Activated CD8-positive, alpha-beta memory T cell treated with anti-CD3 and anti-CD28 coated beads for 1 hour (primary cell): ENCODE measurements around the gene FITM1.
A peak's percentile ranks its signal among the peaks of the same experiment; 100 is the strongest.

ENCODE experiments used
- DNase-seq, 2 donors: peaks; one replicate each; pipeline ENCODE4 v3.0.0-alpha.2; 2020; ENCODE audit warnings: low read depth in 1 of 2; ENCODE audit errors: extremely low read depth in 1 of 2

The FITM1 gene

DNA sequence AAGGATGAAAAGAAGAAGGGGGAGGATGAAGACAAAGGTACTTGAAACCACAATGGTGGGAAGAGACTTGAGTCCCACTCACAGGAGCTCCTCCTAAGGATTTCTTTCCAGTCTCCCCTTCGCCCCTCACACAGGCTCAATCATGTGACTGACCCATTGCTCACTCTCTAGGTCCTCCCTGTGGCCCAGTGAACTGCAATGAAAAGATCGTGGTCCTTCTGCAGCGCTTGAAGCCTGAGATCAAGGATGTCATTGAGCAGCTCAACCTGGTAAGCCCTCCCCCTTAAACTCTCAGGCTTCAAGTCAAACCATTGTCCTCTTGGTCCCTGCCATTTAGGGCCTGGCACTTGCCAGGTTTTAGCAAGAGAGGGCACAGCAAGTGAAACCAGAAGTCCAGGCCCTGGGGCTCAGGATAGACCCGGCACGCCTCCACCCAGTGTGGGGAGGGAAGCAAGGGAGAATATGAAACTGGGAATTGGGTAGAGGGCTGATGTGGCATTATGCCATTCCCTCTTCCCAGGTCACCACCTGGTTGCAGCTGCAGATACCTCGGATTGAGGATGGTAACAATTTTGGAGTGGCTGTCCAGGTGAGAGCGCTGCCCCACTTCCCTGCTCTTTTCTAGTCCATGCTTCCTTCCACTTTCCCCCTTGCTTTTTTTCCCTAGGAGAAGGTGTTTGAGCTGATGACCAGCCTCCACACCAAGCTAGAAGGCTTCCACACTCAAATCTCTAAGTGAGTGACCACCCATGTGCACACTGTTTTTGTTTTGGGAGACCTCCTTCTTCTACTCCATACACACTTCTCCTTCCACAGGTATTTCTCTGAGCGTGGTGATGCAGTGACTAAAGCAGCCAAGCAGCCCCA is 7.3 kb downstream of the FITM1 start:
- DNase-seq = no peak

DNA sequence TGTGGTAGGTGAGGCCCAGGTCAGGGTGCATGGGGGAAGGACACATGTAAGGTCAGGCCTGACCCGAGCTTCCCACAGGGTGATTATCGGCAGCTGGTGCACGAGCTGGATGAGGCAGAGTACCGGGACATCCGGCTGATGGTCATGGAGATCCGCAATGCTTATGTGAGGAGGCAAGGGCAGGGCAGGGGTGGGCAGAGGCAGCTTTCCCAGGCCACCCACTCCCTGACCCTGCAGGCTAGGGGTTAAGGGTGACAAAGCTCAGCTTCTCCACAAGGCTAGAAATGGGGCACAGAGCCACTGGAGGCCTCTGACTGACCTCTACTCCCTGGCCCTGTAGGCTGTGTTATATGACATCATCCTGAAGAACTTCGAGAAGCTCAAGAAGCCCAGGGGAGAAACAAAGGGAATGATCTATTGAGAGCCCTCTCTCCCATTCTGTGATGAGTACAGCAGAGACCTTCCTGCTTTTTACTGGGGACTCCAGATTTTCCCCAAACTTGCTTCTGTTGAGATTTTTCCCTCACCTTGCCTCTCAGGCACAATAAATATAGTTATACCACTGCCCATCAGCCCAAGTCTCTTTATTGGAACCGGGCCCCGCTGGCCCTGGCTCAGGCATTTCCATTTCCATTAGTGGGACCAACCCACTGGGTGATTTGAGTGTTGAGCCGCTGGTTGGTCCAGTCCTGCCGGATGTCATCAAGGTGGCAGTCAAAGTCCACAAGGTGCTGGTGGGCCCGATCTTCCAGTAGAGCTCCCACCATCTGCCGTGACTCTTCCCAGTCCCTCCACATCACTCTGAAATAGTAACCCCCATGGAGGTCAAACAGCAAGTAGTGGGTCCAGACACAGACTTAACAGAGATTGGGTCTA is 8.2 kb downstream of the FITM1 start:
- DNase-seq = no peak

GRCh38 chr14:24139272-24139934 is 8.9 kb downstream of the FITM1 start:
- no peak for DNase-seq

DNA sequence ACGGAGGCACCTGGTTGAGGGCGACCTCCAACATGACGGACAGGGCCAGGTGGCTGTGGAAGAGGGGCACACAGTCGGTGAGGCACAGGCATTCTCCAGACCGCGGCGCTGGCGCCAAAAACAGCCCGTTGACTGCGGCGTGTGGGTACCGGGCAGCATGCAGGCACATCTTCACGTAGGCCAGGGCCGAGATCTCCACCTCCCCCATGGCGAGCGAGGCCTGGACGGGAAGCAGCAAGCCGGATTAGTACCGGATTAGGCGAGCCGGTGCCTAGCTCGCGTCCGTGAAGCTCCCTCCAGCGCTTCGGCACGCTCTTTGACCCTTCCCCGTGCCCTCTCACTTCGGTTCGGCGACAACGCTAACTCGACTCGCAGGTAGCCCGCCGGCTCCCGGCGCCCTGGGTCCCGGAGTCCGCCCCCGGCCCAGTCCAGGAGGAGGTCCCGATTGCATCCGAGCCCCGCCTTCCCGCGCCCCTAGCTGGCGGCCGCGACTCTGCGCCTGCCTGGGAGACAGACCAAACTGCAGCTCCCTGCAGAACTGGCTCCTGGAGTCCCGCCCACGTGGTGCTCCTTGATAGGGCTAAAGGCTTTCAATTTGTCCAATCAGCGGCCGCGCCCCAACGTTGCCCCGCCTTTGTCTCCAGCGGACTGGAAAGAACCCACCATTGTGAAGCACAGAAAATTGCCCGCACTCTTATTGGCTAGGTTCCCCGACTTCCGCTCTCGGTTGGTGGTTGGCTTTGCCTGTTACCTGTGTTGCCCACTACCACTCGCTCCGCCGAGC is 10.8 kb downstream of the FITM1 start, which contains the start of gene EMC9:
TSS of gene EMC9 (minus strand) at position 495 of the 784 bp plus-strand sequence. CDS start at position 208, 287 bp downstream.
- peak; percentile 98 to 100 for DNase-seq

DNA sequence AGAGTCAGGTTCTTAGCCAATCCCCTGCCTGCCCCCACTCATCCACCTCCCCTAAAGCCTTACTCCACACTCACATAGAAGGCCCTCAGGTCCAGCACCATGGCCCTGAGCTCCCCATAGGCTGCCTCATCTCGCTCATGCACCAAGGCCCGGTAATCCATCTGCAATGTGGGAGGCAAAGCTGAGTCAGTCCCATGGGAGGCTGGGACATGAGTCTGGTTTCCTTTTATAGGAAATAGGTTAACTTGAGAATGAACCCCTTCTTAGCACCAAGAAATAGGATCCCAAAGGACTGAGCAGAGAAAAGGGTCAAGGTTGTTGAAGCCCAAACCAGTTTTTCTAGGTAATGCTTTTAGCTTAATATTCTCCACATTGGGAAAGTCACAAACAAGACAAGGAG is 13.1 kb downstream of the FITM1 start:
- DNase-seq = no peak

- no peak for DNase-seq
These were observed 14.0 kb downstream of the FITM1 start for GRCh38 chr14:24144451-24144850.

GRCh38 chr14:24145219-24145618 is 14.8 kb downstream of the FITM1 start:
- no peak for DNase-seq

- DNase-seq = no peak
These were observed 15.4 kb downstream of the FITM1 start for GRCh38 chr14:24145690-24146452.

GRCh38 chr14:24146453-24146977 is 16.1 kb downstream of the FITM1 start, which contains the start of gene PSME2:
TSS of gene PSME2 (minus strand) at chr14:24146610. CDS start at chr14:24146581, 29 bp downstream.
- peak; percentile 38 to 65 for DNase-seq

DNA sequence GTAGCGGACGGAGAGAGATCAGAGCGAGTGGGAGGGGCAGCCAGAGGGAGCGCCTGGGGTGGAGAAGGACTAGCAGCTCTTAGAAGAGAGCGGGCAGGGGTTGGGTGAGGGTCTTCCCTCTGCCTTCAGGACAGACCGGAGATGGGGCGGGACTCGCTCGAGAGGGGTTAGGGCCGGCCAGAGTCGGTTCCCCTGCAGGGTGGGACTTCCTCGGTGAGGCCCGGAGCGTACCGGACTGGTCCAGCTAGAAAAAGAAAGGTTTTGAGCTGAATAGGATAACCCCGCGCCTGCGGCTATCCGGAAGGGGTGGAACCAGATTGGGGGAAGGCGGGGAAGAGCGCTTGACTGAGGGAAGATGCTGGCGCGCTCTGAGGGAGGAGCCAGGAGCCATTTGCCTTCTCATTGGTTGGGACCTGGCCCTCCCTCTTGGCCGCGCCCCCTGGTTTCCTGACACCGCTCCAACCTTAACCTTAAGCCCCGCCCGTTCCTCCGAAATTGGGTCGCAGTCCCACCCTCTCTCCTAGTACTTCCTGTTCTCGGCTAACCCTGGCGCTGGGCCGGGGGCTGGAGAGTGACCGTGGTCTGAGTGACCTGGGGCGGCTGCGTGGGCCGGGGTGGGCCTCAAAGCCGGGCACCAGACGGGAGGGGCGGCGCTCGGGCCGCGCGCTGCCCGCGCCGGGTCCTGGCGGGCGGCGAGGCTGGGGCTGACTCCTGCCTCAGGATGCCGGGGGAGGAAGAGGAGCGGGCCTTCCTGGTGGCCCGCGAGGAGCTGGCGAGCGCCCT is 16.7 kb downstream of the FITM1 start, which contains the start of gene RNF31:
TSS of gene RNF31 (plus strand) at position 521 of the 783 bp plus-strand sequence. CDS start at position 722, 201 bp downstream.
- peak; percentile 95 to 96 for DNase-seq

- DNase-seq = no peak
These were observed 17.4 kb downstream of the FITM1 start for GRCh38 chr14:24147761-24148428.

GRCh38 chr14:24149302-24149969 is 19.0 kb downstream of the FITM1 start:
- no peak for DNase-seq

GRCh38 chr14:24150061-24150460 is 19.6 kb downstream of the FITM1 start:
- no peak for DNase-seq

- DNase-seq = no peak
These were observed 20.1 kb downstream of the FITM1 start for GRCh38 chr14:24150567-24150966.

DNA sequence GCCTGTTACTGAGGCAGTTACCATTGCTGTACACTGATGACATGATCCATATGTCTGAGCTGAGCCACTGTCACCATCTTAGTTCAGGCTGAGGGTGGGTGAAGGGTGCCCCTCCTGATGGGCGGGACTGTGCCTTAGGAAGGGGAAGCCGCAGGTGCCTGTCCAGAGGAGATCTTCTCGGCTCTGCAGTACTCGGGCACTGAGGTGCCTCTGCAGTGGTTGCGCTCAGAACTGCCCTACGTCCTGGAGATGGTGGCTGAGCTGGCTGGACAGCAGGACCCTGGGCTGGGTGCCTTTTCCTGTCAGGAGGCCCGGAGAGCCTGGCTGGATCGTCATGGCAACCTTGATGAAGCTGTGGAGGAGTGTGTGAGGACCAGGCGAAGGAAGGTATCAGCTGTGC is 20.5 kb downstream of the FITM1 start:
- DNase-seq = no peak

- no peak for DNase-seq
These were observed 21.1 kb downstream of the FITM1 start for GRCh38 chr14:24151404-24152080.

GRCh38 chr14:24155100-24155499 is 24.6 kb downstream of the FITM1 start:
- no peak for DNase-seq
